Right lobe of liver (tissue), 6 donors: ENCODE measurements around the gene TNFRSF11A. TPM values are rescaled to one million over a fixed set of nuclear protein-coding genes. Genes with fewer than 3 reads are reported as not detected.
A peak's percentile ranks its signal among the peaks of the same experiment; 100 is the strongest.

Experiments
- ATAC-seq, 4 donors: fragments of 200-7000 bp; cut with Tn5 transposase; one replicate each; pipeline ENCODE4 v1.9.1; 2020; ENCODE audit warnings: mild to moderate bottlenecking in 4 of 4, moderate library complexity in 4 of 4
- DNase-seq, 3 donors: peaks; one replicate each; pipeline ENCODE4 v3.0.0-alpha.2; 2020
- H3K27ac ChIP-seq, 3 donors: fragments of 200-600 bp; one replicate each; pipeline ENCODE4 v1.8.0; 2022
- H3K27me3 ChIP-seq, 2 donors: fragments of 200-600 bp; one replicate each; pipeline ENCODE4 v1.8.0; 2022
- H3K36me3 ChIP-seq, 4 donors: fragments of 200-600 bp; sonication (generic) in 1 of 4; one replicate each; pipeline versions ENCODE4 v1.5.1 to v1.8.0; 2017 to 2022; ENCODE audit warnings: control low read depth in 1 of 4
- H3K4me1 ChIP-seq, 4 donors: fragments of 200-600 bp; sonication (generic) in 1 of 4; one replicate each; pipeline versions ENCODE4 v1.5.1 to v1.8.0; 2017 to 2022; ENCODE audit warnings: control low read depth in 1 of 4
- H3K4me3 ChIP-seq, 3 donors: fragments of 200-600 bp; one replicate each; pipeline ENCODE4 v1.8.0; 2022
- H3K9me3 ChIP-seq, 4 donors: fragments of 200-600 bp; sonication (generic) in 1 of 4; one replicate each; pipeline versions ENCODE4 v1.5.1 to v1.8.0; 2017 to 2022; ENCODE audit warnings: control low read depth in 1 of 4
- CTCF ChIP-seq, 4 donors: fragments of 200-600 bp in 3 of 4; fragments of 450-650 bp in 1 of 4; IDR thresholded peaks; one replicate each; pipeline versions ENCODE4 v1.5.1 to v1.8.0; 2016 to 2022; ENCODE audit warnings: antibody characterized with exemption in 4 of 4, mild to moderate bottlenecking in 2 of 4
- POLR2A ChIP-seq: fragments of 450-650 bp; IDR thresholded peaks from one replicate; pipeline ENCODE4 v1.6.1; 2017; ENCODE audit warnings: antibody characterized with exemption, mild to moderate bottlenecking
- WGBS: methylation state at CpG from one replicate; pipeline ENCODE4 v1.1.6; 2018; ENCODE audit warnings: low coverage, low lambda C conversion rate; ENCODE audit not compliant: insufficient coverage; ENCODE audit errors: missing lambda C conversion rate; 5-methylcytosine and 5-hydroxymethylcytosine counted together
- intact Hi-C, 2 donors: fragments of 100-400 bp; cut with DNase I; formaldehyde crosslinking; loops; one replicate each; pipeline versions ENCODE4 v1.11.2 to v1.14.1; 2022
- total RNA-seq, 6 experiments: library from RNA; depleted of rRNA in 2 of 6; stranded (reverse); fragments of >200 nt in 2 of 6; fragmentation: NEBNext Ultra II Directional in 3 of 6; extraction: Animal tissue kit (Norgen Biotek cat#: 25700) in 3 of 6; gene quantifications; one replicate each; pipeline versions ENCODE4 v1.1.0 to v1.2.4, GENCODE V29; 2016 to 2023
- donor health status: DM: no; HTN: yes; CAD: no.
- donor health status: DM: no; HTN: no; CAD: no.
- donor health status: DM: no; HTN: no; CAD: no.
- donor health status: DM: no; HTN: yes; CAD: no.
- donor health status: DM: no; HTN: yes; CAD: no.

TNFRSF11A gene
- total RNA-seq, 6 experiments from 2014 or later: 0.27 to 2.1 (median 0.81) TPM

GRCh38 chr18:62326646-62327348 is 1.7 kb downstream of the TNFRSF11A start:
- H3K4me3 ChIP-seq: no peak overlapping the region
- intact Hi-C loops: no loop called here
- 63% methylated on average over 10 of the region's 12 CpGs for WGBS
- H3K36me3 ChIP-seq: no peaks in the 10 kb centered on the region
- TF ChIP-seq POLR2A: no peak
- TF ChIP-seq CTCF (IDR thresholded peaks at IDR 0.05): no peak
- DNase-seq (no peak), ATAC-seq (no peak)
- H3K4me1 ChIP-seq: peaks cover 0 to 8% (median 3%) of the 10 kb centered on the region in 4 donors
- H3K27ac ChIP-seq: no peak overlapping the region
- H3K9me3 ChIP-seq: no peaks in the 10 kb centered on the region
- H3K27me3 ChIP-seq: peaks cover 0 to 14% of the 10 kb centered on the region in 2 donors

- 58% methylated on average over 7 of the region's 7 CpGs for WGBS
- Histone ChIP-seq H3K27me3 (peaks cover 0 to 14% of the 10 kb centered on the region in 2 donors), H3K27ac (no peak overlapping the region), H3K4me1 (peaks cover 0 to 8% (median 3%) of the 10 kb centered on the region in 4 donors), H3K9me3 (no peaks in the 10 kb centered on the region), H3K36me3 (no peaks in the 10 kb centered on the region), H3K4me3 (no peak overlapping the region)
- ATAC-seq (no peak), DNase-seq (no peak)
- TF ChIP-seq POLR2A (no peak), CTCF (IDR thresholded peaks at IDR 0.05) (no peak)
- intact Hi-C loops: no loop called here
Observed at GRCh38 chr18:62327977-62328376, 2.9 kb downstream of the TNFRSF11A start.

DNA sequence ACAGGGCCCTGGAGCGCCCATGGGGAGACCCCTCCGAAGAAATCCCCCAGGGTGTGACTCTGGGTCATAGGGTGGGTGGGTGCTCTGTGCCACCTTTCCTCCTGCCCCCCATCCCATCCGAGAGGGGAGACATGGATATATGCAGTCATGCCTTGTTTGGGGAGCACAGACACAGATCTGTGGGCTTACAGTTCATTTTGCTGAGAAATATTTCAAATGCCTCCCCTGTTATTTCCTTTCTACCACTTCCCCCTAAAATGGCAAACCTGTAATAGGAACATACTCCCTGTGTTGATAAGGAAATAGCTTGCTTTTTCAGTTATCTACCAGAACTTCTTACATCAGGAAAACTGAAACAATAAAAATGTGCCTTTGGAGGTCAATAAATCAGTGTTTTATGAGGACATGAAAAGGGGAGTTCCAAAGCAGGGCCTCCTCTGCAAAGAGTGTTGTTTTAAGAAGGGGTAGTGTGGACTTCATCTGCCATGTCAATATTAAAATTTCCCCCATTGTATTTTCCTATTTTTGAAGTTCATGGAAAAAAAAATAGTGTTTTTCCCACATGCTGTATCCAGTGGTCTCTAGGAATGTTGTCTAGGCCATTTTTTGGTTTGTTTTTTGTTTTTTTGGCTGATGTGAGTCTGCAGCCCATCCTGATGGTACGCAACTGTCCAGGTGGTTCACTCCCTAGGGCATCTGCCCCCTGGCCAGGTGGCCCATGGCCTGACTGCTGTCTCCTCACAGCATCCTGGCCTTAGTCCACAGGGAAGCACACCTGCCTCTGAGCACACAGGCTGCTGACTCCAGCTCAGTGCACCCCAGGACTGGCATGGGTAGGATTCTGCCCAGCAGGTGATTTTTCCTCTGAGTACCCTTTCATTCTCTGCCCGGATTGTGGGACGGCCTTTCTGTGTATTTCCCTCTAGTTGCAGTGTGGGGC is 3.7 kb downstream of the TNFRSF11A start:
- DNase-seq (no peak), ATAC-seq (no peak)
- H3K4me3 ChIP-seq: no peak overlapping the region
- no peaks in the 10 kb centered on the region for H3K36me3 ChIP-seq
- H3K4me1 ChIP-seq: peaks cover 0 to 8% (median 3%) of the 10 kb centered on the region in 4 donors
- intact Hi-C loops: no loop called here
- H3K27me3 ChIP-seq: peaks cover 0 to 14% of the 10 kb centered on the region in 2 donors
- TF ChIP-seq POLR2A (no peak), CTCF (IDR thresholded peaks at IDR 0.05) (no peak)
- 70% methylated on average over 2 of the region's 6 CpGs for WGBS
- H3K9me3 ChIP-seq: no peaks in the 10 kb centered on the region
- no peak overlapping the region for H3K27ac ChIP-seq

- H3K27me3 ChIP-seq: peaks cover 0 to 14% of the 10 kb centered on the region in 2 donors
- intact Hi-C loops: no loop called here
- peak; percentile 20 to 57 (median 52) for ATAC-seq
- WGBS: 57% methylated on average over 8 of the region's 15 CpGs
- DNase-seq: peak in 2 of 3 donors; percentile 43 to 52
- H3K9me3 ChIP-seq: no peaks in the 10 kb centered on the region
- no peak for TF ChIP-seq CTCF (IDR thresholded peaks at IDR 0.05)
- TF ChIP-seq POLR2A: no peak
- no peak overlapping the region for H3K27ac ChIP-seq
- H3K4me1 ChIP-seq: peaks cover 0 to 8% (median 3%) of the 10 kb centered on the region in 4 donors
- H3K36me3 ChIP-seq: no peaks in the 10 kb centered on the region
- H3K4me3 ChIP-seq: no peak overlapping the region
Observed at GRCh38 chr18:62329691-62330454, 4.8 kb downstream of the TNFRSF11A start.
